ENCODE measurements around the gene GAS5. TPM values are rescaled to one million over a fixed set of nuclear protein-coding genes. Genes with fewer than 3 reads are reported as not detected.
"Not testable (repeated sequence)": the region's sequence is repeated elsewhere in the genome, so short reads cannot be mapped to it uniquely, and the experiment has no call there.

GAS5 gene
- 658 TPM for polyA plus RNA-seq (ENCODE audit: insufficient read length)

GRCh38 chr1:173867753-173868265, at the start of gene GAS5:
Gene GAS5, minus strand, starts transcription at chr1:173867989.
- peak; percentile 99 for DNase-seq (ENCODE audit: low read depth)

- no peak for DNase-seq (ENCODE audit: low read depth)
These were observed 49.4 kb upstream of the GAS5 start, which contains the start of gene SERPINC1 for GRCh38 chr1:173917149-173917548. Gene SERPINC1, minus strand, starts transcription at chr1:173917327. Its CDS starts 68 bp downstream, at chr1:173917259.

- DNase-seq (ENCODE audit: low read depth), result no peak
These were observed 48.9 kb upstream of the GAS5 start for GRCh38 chr1:173916667-173917066.

- no peak for DNase-seq (ENCODE audit: low read depth)
These were observed 47.8 kb upstream of the GAS5 start for GRCh38 chr1:173915596-173915995.

GRCh38 chr1:173914366-173914871, 46.6 kb upstream of the GAS5 start:
- DNase-seq (ENCODE audit: low read depth), result no peak

GRCh38 chr1:173913111-173913510, 45.3 kb upstream of the GAS5 start:
- DNase-seq (ENCODE audit: low read depth), result no peak

- no peak for DNase-seq (ENCODE audit: low read depth)
These were observed 36.2 kb upstream of the GAS5 start for GRCh38 chr1:173903827-173904531.

- DNase-seq (ENCODE audit: low read depth), result no peak
These were observed 33.2 kb upstream of the GAS5 start for GRCh38 chr1:173900992-173901391.

- no peak for DNase-seq (ENCODE audit: low read depth)
These were observed 32.6 kb upstream of the GAS5 start for GRCh38 chr1:173900427-173900826.

GRCh38 chr1:173894189-173894588, 26.4 kb upstream of the GAS5 start:
- no peak for DNase-seq (ENCODE audit: low read depth)

- no peak for DNase-seq (ENCODE audit: low read depth)
These were observed 25.8 kb upstream of the GAS5 start for GRCh38 chr1:173893611-173894010.

- DNase-seq (ENCODE audit: low read depth), result no peak
These were observed 22.1 kb upstream of the GAS5 start for GRCh38 chr1:173889885-173890284.

GRCh38 chr1:173888749-173889148, 21.0 kb upstream of the GAS5 start:
- no peak for DNase-seq (ENCODE audit: low read depth)

GRCh38 chr1:173887627-173888026, 19.8 kb upstream of the GAS5 start:
- DNase-seq (ENCODE audit: low read depth), result no peak

- DNase-seq (ENCODE audit: low read depth), result no peak
These were observed 19.2 kb upstream of the GAS5 start for GRCh38 chr1:173886746-173887611.

- DNase-seq (ENCODE audit: low read depth), result no peak
These were observed 16.9 kb upstream of the GAS5 start for GRCh38 chr1:173884701-173885100.

- not testable (repeated sequence) for DNase-seq (ENCODE audit: low read depth)
These were observed 13.3 kb upstream of the GAS5 start for GRCh38 chr1:173881117-173881516.

GRCh38 chr1:173878251-173878650, 10.5 kb upstream of the GAS5 start:
- DNase-seq (ENCODE audit: low read depth), result no peak

GRCh38 chr1:173876732-173877131, 8.9 kb upstream of the GAS5 start:
- DNase-seq (ENCODE audit: low read depth), result no peak

GRCh38 chr1:173871500-173871899, 3.7 kb upstream of the GAS5 start:
- no peak for DNase-seq (ENCODE audit: low read depth)

GRCh38 chr1:173871091-173871490, 3.3 kb upstream of the GAS5 start:
- DNase-seq (ENCODE audit: low read depth), result no peak
